ENCODE measurements around the gene GKN1. TPM values are rescaled to one million over a fixed set of nuclear protein-coding genes. Genes with fewer than 3 reads are reported as not detected.

The GKN1 gene
- total RNA-seq, 1 donor from 2014 or later, result not detected

GRCh38 chr2:68937346-68938055 lies 36.9 kb upstream of the GKN1 start:
- intact Hi-C loops (cut with DNase I), result no loop called here
- Histone ChIP-seq H3K4me3 (no peak overlapping the region), H3K27me3 (no peaks in the 10 kb centered on the region), H3K36me3 (no peaks in the 10 kb centered on the region), H3K27ac (no peak overlapping the region), H3K9me3 (no peaks in the 10 kb centered on the region), H3K4me1 (peaks cover 8% of the 10 kb centered on the region)
- TF ChIP-seq CTCF (IDR thresholded peaks at IDR 0.05), result no peak
- ATAC-seq (peak; percentile 26), DNase-seq (no peak)

GRCh38 chr2:68938938-68939337 lies 35.5 kb upstream of the GKN1 start:
- intact Hi-C loops (cut with DNase I), result no loop called here
- ATAC-seq, result no peak

GRCh38 chr2:68939962-68940361 lies 34.5 kb upstream of the GKN1 start:
- no peaks in the 10 kb centered on the region for H3K36me3 ChIP-seq
- DNase-seq (no peak), ATAC-seq (no peak)
- intact Hi-C loops (cut with DNase I), result no loop called here
- H3K4me1 ChIP-seq, result peaks cover 7% of the 10 kb centered on the region
- no peaks in the 10 kb centered on the region for H3K9me3 ChIP-seq
- no peaks in the 10 kb centered on the region for H3K27me3 ChIP-seq
- H3K27ac ChIP-seq, result no peak overlapping the region
- H3K4me3 ChIP-seq, result no peak overlapping the region
- TF ChIP-seq CTCF (IDR thresholded peaks at IDR 0.05), result no peak

More at GRCh38 chr2:68938938-68939337, 35.5 kb upstream of the GKN1 start:
- Histone ChIP-seq H3K36me3 (no peaks in the 10 kb centered on the region), H3K9me3 (no peaks in the 10 kb centered on the region), H3K4me3 (no peak overlapping the region), H3K4me1 (peaks cover 7% of the 10 kb centered on the region), H3K27ac (no peak overlapping the region), H3K27me3 (no peaks in the 10 kb centered on the region)
- TF ChIP-seq CTCF (IDR thresholded peaks at IDR 0.05), result no peak
- no peak for DNase-seq

GRCh38 chr2:68940369-68940768 lies 34.1 kb upstream of the GKN1 start:
- no peak for TF ChIP-seq CTCF (IDR thresholded peaks at IDR 0.05)

GRCh38 chr2:68942827-68943226 lies 31.6 kb upstream of the GKN1 start:
- H3K27me3 ChIP-seq, result no peaks in the 10 kb centered on the region
- H3K36me3 ChIP-seq, result no peaks in the 10 kb centered on the region
- H3K4me1 ChIP-seq, result no peaks in the 10 kb centered on the region
- intact Hi-C loops (cut with DNase I), result no loop called here
- H3K4me3 ChIP-seq, result no peak overlapping the region
- TF ChIP-seq CTCF (IDR thresholded peaks at IDR 0.05), result no peak
- H3K27ac ChIP-seq, result no peak overlapping the region
- no peaks in the 10 kb centered on the region for H3K9me3 ChIP-seq
- DNase-seq (no peak), ATAC-seq (no peak)

More at GRCh38 chr2:68940369-68940768, 34.1 kb upstream of the GKN1 start:
- Histone ChIP-seq H3K9me3 (no peaks in the 10 kb centered on the region), H3K4me3 (no peak overlapping the region), H3K36me3 (no peaks in the 10 kb centered on the region), H3K27me3 (no peaks in the 10 kb centered on the region), H3K4me1 (peaks cover 7% of the 10 kb centered on the region), H3K27ac (no peak overlapping the region)
- intact Hi-C loops (cut with DNase I), result no loop called here
- DNase-seq, result no peak
- no peak for ATAC-seq

Data from upper lobe of right lung (tissue), 1 donor.